Cardiac muscle cell (in vitro differentiated cells and primary cell): ENCODE data around the gene NAALADL1. TPM values are rescaled to one million over a fixed set of nuclear protein-coding genes. Genes with fewer than 3 reads are reported as not detected.

Experiments
- DNase-seq, 2 donors: peaks; one replicate each; pipeline versions ENCODE4 v3.0.0 to v3.0.0-alpha.2; 2010 to 2017; ENCODE audit warnings: low read depth in 1 of 2, low spot score in 1 of 2
- H3K27ac ChIP-seq: fragments of 200-600 bp; sonication (generic); 2 replicates; pipeline ENCODE4 v1.5.1; 2016
- H3K27me3 ChIP-seq: fragments of 200-600 bp; sonication (generic); 2 replicates; pipeline ENCODE4 v1.6.0; 2016; ENCODE audit warnings: control low read depth
- H3K36me3 ChIP-seq: fragments of 200-600 bp; sonication (generic); 2 replicates; pipeline ENCODE4 v1.5.1; 2016; ENCODE audit warnings: control low read depth
- H3K4me1 ChIP-seq: fragments of 200-600 bp; sonication (generic); 2 replicates; pipeline ENCODE4 v1.8.1; 2017; ENCODE audit warnings: low read depth, mild to moderate bottlenecking, mixed run types
- H3K4me3 ChIP-seq: fragments of 200-600 bp; sonication (generic); 2 replicates; pipeline ENCODE4 v1.5.1; 2016; ENCODE audit warnings: mild to moderate bottlenecking
- H3K9me3 ChIP-seq: fragments of 200-600 bp; sonication (generic); 2 replicates; pipeline ENCODE4 v1.5.1; 2017; ENCODE audit warnings: low read depth, mild to moderate bottlenecking, control low read depth
- CTCF ChIP-seq: IDR thresholded peaks from 2 replicates; pipeline ENCODE4 v1.5.1; 2012; ENCODE audit warnings: low read depth, mild to moderate bottlenecking, low read length
- polyA plus RNA-seq: library from polyadenylated mRNA; unstranded; fragments of >200 nt; fragmentation: Nextera tagmentation; extraction: Ambion mirVana; gene quantifications from 2 replicates; pipeline ENCODE4 v1.2.1, GENCODE V29; 2016
- total RNA-seq: library from RNA; depleted of rRNA; stranded (reverse); fragments of >200 nt; gene quantifications from 2 replicates; pipeline ENCODE4 v1.2.3, GENCODE V29; 2016

The NAALADL1 gene
- total and polyA plus RNA-seq, 2 experiments from 2014 or later, result 0.59 to 2.3 TPM

GRCh38 chr11:65040520-65040846, 17.9 kb downstream of the NAALADL1 start:
- no peak for TF ChIP-seq CTCF
- no peaks in the 10 kb centered on the region for H3K9me3 ChIP-seq
- H3K27ac ChIP-seq, result peak overlapping the region; percentile 80
- H3K36me3 ChIP-seq, result peaks cover 14% of the 10 kb centered on the region
- H3K4me1 ChIP-seq, result peaks cover 4% of the 10 kb centered on the region
- DNase-seq, result no peak
- peak overlapping the region; percentile 58 for H3K4me3 ChIP-seq
- H3K27me3 ChIP-seq, result no peaks in the 10 kb centered on the region

- no peak for DNase-seq
- no peak for TF ChIP-seq CTCF
- peaks cover 23% of the 10 kb centered on the region for H3K36me3 ChIP-seq
Measured at GRCh38 chr11:65036931-65037330, 21.4 kb downstream of the NAALADL1 start.

GRCh38 chr11:65035579-65035978, 22.8 kb downstream of the NAALADL1 start:
- Histone ChIP-seq H3K27me3 (no peaks in the 10 kb centered on the region), H3K36me3 (peaks cover 23% of the 10 kb centered on the region), H3K9me3 (no peaks in the 10 kb centered on the region), H3K4me3 (no peak overlapping the region), H3K27ac (no peak overlapping the region), H3K4me1 (peaks cover 4% of the 10 kb centered on the region)
- TF ChIP-seq CTCF, result no peak
- no peak for DNase-seq

More at GRCh38 chr11:65036931-65037330, 21.4 kb downstream of the NAALADL1 start:
- Histone ChIP-seq H3K27me3 (no peaks in the 10 kb centered on the region), H3K27ac (no peak overlapping the region), H3K9me3 (no peaks in the 10 kb centered on the region), H3K4me1 (peaks cover 4% of the 10 kb centered on the region), H3K4me3 (no peak overlapping the region)

GRCh38 chr11:65034423-65034822, 23.9 kb downstream of the NAALADL1 start:
- Histone ChIP-seq H3K4me1 (no peaks in the 10 kb centered on the region), H3K4me3 (no peak overlapping the region), H3K9me3 (no peaks in the 10 kb centered on the region), H3K36me3 (peaks cover 19% of the 10 kb centered on the region), H3K27me3 (no peaks in the 10 kb centered on the region), H3K27ac (no peak overlapping the region)
- TF ChIP-seq CTCF, result no peak
- no peak for DNase-seq

GRCh38 chr11:65032216-65032615, 26.1 kb downstream of the NAALADL1 start:
- Histone ChIP-seq H3K9me3 (no peaks in the 10 kb centered on the region), H3K36me3 (peaks cover 19% of the 10 kb centered on the region), H3K4me3 (no peak overlapping the region), H3K27me3 (no peaks in the 10 kb centered on the region), H3K27ac (no peak overlapping the region), H3K4me1 (no peaks in the 10 kb centered on the region)
- no peak for TF ChIP-seq CTCF
- no peak for DNase-seq
